GM23248 (cell line): Measurements from ENCODE around the gene TMEM161B.

Experiments
- EZH2 ChIP-seq: fragments of 200-600 bp; sonication (generic); IDR thresholded peaks from 2 replicates; pipeline ENCODE4 v1.6.1; 2018; ENCODE audit warnings: antibody characterized with exemption, mild to moderate bottlenecking; ENCODE audit not compliant: insufficient read depth, poor library complexity, severe bottlenecking
- EZH2phosphoT487 ChIP-seq: fragments of 200-600 bp; sonication (generic); IDR thresholded peaks from 2 replicates; pipeline ENCODE4 v1.6.1; 2018; ENCODE audit warnings: antibody characterized with exemption, moderate library complexity, mild to moderate bottlenecking, low read depth; ENCODE audit not compliant: insufficient read depth

DNA sequence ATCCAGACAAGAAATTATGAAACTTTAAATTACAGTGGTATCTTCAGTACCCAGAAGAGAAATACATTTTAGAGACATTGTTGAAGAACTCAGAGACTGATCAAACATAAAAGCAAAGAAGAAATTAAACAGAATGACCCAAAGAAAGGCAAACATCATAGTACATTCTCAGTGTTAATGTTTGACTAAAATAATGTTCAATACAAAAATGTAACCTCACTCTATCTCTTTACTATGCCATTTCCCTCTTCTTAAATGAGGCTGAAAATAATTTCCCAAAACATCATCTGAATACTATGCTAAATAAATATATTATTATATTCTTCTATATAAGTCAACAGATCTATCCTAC is 22.8 kb downstream of the TMEM161B start:
- TF ChIP-seq EZH2phosphoT487 (no peak), EZH2 (no peak)
